ENCODE results near the gene MCM3.
A peak's percentile ranks its signal among the peaks of the same experiment; 100 is the strongest.

The MCM3 gene

DNA sequence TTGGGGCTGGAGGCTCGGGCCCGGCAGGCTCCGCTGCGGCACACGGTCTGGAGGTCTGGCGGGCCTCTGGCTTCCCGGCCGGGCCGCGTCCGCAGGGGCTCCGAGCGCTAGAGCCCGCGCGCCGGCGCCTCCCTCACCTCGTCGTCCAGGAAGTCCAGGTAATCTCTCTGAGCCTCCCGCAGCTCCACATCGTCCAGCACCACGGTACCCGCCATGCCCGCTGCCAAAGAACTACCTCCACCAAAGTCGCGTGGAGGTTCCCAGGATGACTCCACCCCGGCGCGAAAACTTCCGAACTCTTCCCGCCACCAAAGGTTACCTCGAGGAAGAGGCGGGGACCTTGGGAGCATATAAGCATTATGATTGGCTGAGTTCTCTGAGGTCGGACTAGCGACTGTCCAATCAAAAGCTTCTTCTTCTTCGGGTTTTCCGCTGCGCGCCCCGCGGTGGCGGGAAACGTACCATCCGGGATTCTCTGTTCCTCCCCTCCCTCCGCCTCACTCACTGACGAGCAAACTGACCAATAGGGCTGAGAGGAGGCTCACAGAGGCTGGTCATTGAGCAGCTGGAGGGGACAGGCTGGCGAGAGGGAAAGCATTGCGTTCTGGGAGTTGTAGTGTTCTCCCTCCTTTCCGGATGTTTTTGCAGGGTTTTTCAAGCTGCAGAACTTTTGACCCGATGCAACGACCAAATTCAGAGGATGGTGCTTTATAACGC lies at the start of gene MCM3:
Gene MCM3 (minus strand): TSS at position 283 of the 717 bp plus-strand sequence. CDS start 68 bp downstream, at position 215.
- peak; percentile 98 for DNase-seq

DNA sequence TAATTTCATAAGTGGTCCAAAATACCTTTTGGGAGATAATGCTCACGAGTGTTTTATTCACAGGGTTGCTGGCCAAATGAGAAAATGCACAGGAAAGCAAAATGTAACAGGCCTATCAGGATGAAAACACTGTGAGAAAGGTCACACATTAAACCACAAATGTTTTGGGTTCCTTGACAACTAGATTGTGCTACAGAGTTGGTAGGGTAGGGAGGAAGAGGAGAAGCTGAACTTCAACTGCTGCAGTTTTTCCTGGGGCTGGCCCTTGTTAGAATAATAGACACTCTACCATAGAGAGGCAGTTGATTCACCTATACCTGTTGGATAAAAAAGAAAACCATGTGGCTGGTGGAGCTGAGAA lies 49.3 kb upstream of the MCM3 start:
- no peak for DNase-seq

DNA sequence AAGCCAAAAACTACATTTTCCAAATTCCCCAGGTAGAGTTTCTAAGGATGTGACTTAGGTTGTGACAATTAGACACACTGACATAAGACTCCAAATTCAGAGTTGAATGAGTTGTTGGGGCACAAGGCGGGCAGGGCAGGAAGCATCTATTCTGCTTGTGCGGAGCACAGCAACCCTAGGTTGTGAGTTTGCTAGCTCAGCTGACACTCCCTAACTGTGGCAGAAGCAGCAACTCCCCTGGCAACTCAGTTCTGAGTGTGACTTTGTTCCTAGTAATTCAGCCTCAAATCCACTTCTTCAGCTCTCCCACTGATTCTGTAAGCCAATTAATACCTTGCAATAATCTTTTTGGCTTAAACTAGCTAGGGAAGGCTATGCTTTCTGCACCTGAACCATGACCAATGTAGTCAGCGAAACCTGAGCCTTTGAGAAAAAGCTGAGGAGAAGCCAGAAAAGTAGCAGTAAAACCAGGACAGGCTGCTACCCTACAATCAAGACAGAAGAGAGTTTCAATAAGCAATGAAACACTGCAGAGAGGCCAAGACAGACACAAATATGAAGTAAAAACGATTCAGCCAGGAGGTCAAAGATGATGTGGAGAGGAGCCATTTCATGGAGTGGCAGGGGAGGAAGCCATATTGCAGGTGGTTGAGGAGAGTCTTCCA lies 47.4 kb upstream of the MCM3 start:
- no peak for DNase-seq

DNA sequence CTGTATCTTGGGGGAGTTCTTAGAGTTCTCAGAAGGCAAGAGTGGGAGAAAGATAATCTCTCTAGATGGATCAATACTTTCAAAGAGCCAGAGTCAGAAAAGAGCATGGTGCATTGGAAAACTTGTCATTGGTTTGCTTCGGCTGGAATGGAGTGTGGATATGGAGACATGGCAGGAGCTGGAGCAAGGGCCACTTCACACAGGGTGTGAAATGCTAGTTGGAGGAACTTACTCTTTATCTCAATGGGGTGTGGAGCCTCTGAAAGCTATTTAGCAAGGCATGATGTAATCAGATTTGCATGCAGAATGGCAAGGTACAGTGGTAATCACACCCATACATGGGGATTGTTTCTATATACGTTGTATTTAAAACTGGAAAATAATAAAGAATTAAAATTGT lies 45.9 kb upstream of the MCM3 start:
- no peak for DNase-seq

DNA sequence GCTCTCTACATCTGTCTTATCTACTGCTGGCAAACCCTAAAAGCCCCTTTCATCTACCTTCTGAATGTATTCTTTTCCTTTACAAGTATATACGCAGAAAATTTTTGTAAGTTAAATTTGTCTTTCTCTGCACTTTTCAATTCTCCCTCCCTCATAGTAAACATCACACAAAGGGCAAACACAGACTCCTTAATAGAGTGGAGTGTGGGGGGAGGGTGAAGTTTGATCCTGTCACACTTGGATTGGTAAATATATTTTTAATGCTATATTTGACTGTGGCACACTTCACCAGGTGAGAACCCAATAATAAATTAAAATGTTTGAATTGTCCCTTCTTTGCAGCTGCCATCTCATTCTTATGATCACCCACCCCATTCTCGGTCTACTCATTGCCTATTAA lies 44.2 kb upstream of the MCM3 start:
- no peak for DNase-seq

DNA sequence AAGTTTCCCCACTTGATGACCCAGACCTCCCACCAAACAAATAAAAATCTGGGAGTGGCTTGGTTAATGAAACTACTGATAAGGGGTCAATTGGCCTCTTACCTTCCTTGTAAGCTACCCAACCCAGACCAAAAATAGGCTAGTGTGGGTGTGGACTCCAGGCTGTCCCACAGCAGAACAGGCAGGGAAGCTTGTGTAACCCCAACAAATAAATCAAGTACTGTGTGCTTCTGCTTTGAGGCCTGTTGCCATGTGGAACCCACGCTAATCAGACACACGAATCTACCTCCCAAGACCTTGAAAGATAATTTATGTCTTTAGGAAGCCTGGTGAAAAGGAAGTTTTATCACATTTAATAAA lies 43.7 kb upstream of the MCM3 start:
- DNase-seq = no peak

DNA sequence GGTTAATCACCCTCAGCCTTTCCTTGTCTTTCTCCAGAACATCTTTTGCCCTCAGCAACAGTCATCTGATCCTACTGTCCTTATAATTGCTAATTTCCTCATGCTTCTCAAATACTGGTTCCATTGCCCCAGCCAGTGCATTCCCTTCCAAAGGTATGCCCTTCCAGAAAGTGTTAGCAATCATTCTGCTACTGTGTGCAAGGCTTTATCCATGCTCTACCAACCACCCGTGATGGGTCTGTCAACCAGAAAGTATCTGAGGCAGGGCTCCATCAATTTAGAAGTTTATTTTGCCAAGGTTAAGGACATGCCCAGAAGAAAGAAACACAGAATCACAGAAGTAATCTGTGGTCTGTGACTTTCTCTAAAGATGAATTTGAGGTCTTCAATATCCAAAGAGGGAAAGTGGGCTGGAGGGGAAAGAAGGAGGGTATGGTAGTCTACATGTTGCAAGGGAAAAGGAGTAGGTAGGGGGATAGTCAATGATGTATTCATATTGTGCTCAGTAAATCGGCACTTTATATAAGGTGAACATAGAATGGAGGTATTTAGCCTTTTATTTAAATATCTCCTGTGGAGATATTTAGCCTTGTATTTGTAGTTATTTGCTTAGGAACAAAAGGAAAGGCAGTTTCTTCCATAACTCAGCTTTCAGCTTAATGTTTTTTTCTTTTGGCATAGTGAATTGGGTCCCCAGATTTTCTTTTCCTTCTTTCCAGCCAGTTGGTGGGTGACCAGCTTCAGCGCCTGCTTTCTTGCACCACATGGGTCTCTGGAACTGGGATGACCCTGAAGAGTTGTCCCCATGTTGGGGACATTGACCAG lies 42.2 kb upstream of the MCM3 start:
- DNase-seq = no peak

DNA sequence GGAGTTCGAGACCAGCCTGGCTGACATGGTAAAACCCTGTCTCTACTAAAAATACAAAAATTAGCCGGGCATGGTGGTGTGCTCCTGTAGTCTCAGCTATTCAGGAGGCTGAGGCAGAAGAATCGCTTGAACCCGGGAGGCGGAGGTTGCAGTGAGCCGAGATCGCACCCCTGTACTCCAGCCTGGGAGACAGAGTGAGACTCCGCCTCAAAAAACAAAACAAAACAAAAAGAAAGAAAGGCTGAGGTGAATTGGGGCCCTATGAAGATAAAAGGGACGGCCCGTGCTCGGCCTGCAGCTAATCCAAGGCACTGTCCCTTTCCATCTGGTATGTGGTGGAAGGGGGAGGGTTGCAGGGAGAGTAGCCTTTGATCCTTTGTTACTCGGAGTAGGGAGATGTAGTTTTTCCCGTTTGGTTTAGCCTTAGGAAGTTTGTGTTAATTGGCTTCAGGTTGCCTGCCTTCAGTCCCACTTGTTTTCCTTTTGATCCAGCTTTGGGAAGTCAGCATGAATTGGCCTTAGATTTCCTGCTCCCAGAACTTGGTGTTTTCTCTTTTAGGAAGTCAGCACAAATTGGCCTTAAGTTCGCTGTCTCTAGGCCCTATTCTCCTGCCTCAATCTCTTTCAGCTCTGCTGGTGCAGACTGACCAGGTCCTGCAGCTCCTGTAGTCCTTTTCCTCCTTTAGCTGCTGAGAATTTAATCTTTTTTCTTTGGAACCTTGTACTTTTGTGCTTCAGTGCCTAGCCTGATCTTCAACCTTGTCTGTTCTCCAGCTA lies 41.3 kb upstream of the MCM3 start:
- DNase-seq = no peak

DNA sequence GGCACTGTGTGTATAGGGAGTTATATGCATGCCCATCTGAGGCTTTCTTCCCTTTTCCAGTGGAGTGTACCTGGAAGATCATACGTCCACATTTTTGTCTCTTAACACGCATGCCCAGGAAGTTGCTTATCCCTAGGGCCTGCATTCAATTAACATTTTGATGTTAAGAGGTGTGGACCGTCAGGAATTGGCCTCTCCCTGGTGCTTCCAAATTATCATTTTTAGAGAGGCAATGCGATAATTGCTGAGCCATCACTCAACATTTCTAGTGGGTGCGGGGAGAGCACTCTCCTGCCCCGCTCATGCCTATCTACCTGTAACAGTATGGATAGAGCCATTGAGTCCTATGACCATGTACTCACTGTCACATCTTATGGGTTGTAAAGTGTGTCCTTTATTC lies 39.6 kb upstream of the MCM3 start:
- DNase-seq = no peak

DNA sequence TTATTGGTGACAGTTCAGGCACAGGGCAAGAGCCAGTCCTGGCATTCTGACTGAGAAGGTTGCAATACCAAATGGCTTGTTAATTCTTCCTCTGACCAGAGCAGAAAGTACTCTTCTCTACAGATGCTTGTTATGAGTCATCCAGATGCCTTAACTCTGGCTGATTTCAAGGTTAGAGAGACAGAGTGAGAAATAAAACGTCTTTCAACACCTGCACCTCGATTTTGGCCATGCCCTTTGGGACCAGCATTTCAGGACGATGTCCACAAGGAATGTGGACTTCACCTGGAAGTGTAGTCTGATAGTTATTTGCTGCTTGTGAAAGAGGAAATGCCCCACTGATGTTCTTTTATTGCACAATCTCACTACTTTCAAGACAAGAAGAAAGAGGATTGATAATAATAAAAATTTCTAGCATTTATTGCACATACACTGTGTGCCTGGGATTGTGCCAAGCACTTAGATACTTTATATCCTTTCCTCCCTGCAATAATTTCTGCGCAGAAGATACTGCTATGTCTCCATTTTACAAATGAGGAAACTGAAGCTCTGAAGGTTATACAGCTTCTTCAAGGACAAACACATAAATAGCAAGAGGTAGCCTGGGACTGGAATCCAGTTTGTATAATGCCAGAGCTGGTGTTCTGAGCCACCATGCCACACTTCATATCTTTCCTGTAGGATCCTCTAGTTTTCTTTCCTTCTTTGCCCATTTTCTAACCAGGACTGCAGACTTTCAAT lies 33.5 kb upstream of the MCM3 start:
- DNase-seq = no peak

DNA sequence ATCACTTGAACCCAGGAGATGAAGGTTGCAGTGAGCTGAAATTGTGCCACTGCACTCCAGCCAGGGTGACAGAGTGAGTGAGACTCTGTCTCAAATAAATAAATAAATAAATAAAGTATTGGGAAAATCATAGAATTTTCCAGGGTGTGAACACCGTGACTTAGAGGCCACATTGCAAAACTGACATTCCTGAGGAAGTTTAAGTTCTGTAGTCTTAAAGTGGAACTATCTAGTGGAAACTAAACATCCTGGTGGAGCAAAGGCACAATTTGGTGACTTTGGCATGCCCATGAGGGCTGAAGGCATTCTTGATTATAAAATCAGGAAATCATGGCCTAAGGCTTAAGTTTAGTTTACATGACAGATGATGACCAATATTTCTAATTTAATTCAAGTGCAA lies 32.7 kb upstream of the MCM3 start:
- no peak for DNase-seq

DNA sequence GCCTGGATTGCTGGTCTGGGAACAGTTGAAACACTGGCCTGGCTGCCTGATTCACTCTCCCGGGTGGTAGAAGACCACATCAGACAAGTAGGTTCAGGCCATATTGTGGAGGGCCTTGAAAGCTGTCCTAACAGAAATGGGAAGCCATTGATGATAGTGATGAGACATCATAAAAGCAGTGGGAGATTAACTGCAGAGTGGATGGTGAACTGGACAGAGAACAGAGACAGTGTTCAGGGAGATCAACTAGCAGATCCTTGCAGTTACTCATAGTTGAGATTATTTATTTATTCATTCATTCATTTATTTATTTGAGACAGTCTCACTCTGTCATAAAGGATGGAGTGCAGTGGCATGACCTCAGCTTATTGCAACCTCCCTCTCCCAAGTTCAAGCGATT lies 30.2 kb upstream of the MCM3 start:
- DNase-seq = no peak

DNA sequence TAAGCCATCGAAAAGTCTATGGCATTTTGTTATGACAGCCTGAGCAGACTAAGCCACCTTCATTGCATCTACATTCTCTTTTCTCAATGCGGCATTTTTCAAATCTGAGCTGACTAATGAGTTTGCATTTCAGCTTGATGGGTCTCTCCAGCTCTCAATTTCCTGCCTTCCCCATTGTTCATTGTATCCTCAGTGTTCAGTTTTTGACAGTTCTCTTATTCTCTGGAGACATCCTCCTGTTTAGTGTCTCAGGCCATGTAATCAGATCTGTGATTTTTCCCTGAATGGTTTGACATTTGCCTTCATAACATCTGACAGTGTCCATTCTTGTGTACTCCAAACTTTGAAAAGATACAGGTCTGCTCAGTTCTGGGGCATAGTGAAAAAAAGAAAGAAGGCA lies 27.9 kb upstream of the MCM3 start:
- no peak for DNase-seq

DNA sequence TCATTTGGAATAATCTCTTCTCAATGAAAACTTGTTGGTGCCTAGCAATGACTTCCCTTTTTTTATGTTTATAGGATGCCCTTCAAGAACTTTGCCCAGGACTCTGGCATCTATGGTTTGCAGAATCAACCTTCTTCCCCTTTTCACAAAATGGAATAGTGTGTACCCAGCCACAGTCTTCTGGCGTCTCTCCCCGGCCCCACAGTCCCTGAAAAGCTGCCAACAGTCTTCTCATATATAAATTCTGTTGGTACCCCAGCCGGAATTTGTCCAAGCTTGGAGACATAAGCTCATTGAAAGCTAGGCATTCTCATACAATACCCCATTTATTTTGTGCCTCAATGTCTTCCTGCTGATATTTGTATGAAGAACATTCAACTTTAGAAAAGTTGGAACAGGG lies 26.4 kb upstream of the MCM3 start:
- no peak for DNase-seq

DNA sequence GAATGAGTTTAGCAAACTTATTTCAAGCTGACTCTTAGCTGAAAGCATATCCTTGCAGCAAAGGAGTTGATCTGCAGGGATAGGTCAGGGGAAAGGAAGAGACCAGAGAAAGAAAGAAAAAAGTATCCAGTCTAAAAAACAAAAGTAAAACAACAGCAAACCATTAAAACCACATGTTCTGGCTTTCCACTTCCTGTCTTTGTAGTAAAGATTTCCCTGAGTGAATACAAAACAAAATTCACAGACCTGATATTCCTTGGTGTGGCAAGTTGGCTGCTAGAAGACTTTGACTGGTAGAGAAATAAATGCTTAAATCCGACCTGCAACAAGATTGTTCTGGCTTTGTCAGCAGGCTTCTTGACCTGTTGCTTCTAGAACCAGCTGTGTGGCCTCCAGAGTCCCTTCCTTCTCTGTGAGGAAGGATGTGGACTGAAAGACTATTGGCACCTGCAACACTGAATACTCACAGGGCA lies 23.4 kb upstream of the MCM3 start:
- no peak for DNase-seq

DNA sequence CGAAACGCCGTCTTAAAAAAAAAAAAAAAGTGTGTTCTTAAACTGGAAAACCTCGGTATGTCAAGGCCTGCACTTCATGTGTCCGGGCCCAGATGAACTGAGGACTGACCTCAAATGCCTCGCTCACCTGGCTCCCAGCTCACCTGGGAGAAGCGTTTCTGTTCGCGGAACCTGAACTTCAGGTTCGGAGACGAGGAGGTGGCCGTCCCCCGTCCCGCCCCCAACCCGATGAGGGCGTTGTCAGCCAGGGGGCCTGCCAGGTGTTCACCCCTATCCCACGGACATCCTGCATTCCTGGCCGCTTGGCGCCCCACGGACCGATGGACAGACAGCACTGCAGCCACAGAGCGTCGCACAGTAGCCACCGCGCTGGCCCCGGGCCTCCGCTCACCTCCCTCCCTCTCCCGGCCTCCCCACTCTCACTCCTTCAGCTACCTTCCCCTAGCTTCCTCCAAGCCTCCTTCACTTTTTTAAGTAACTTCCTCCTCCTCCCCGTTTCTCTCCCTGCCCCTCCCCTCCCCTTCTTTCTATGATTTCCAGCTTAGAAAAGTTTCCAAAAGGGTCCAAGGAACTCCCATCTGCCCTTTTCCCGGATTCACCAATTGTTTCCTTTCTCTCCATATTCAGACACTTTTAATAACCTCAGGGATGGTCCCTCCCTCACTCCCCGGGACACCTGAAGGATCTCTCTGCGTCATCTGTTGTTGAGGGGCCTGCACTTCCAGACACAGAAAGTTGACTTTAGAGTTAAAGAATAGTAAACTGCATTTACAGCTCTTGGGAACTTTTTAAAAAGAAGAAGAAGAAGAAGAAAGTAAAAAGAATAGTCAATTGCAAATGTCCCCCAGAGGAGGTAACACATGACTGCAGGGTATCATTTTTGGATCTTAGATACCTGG lies 22.7 kb upstream of the MCM3 start:
- DNase-seq = no peak

DNA sequence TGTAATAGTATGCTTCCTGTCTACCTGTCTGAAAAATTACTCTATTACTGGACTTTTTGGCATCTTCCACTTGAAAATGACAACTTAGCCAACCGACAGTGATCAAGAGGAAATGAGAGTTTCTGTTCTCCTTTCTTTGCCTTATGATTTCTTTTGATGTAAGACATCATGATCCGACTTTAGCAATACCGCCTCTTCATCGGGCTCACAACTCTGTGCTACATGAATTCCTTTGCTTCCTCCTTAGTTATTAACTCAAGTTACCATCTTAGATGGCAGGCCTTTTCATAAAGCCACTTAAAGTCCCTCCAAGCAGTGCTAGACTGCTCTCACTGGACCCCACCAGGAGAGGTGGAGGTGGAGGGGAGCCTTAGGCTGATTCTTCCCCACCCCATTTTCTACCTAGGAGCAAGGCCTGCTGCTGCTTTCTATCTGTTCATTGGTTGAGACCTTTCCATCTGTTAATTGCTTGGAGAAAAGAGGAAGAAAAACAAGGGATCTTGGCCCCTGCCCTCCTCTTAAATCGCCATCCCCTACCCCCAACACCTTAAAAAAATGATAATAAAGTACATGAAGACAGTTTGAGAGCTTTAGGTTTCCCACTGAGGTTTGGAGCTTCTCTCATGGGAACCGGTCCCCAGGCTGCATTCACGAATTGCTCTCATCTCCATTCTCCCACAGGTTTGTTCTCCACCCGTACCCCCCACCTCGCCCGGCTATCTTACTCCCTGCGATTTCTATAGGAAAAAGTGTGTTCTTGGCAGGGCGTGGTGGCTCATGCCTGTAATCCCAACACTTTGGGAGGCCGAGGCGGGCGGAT lies 21.6 kb upstream of the MCM3 start:
- DNase-seq = peak; percentile 25

DNA sequence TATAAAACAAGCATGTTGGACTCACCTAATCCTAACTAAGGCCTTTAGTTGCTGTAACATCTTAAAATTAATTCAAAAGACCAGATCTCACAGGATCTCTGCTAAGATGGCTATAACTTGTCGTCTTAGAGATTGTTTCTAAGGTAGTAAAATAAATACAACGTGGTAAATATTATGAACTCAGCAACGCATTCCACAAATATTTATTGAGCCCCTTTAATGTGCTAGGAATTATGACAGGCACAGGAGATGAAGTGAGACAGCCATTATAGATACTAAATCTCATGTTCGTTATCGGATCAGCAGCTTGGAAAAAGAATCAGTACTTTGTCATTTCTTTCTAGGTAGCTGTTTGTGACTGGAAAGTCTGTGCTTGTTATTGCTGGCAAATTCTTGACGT lies 20.9 kb upstream of the MCM3 start:
- DNase-seq = no peak

DNA sequence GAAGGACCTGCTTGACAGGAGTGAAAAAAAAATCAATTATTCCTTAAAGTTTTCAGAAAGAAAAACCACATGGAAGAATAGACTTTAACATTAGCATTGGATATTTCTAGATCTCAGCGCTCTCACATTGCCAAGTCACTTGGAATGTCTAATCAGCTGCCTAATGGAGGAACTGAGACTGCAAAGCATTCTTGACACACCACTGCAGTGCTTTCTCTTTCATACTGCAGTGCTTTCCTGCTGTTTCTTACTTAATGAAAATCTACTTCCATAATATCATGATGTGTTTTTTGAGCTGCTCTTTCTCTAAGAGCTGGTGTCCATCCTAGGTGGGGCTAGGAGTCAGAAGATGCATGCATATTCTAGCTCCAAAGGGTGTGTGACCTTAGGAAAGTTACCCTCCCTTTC lies 20.4 kb upstream of the MCM3 start:
- no peak for DNase-seq

DNA sequence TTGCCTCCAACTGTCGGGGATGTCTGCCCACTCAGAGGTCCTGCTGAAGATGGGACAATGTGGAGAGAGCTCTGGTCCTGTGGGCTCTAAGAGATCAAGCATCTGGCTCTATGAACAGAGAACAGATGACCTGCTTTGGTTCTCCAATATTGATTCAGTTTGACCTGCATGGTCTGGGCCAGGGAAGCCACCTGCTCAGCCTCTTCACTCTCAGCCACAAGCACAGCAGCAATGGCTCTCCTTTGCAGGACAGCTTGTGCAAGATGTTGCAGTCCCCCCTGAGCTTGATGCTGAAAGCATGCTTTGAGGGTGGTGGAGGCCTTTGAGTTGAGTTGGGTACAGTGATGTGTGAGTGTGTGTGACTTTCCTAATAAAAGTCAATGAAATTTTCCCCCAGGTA lies 18.6 kb upstream of the MCM3 start:
- DNase-seq = no peak

DNA sequence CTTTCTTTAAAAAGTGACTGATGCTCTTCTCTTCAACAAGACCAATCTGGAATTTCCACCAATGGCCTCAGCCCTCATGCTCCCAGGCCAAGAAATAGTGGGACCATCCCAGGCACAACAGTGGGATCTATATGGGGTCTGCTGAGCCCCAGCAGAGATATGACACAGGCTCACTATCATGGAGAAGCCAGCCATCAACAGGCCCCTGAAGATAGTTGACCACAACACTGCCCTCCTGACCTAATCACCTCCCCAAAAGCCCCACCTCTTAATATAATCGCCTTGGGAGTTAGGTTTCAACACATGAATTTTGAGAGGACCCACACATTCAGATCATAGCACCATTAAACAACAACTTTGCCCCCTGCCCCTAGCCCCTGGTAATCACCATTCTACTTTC lies 16.8 kb upstream of the MCM3 start:
- no peak for DNase-seq
